T-helper 22 cell (primary cell): ENCODE results near the gene MYCBPAP.

Source experiments
- DNase-seq: peaks from one replicate; pipeline ENCODE4 v3.0.0-alpha.2; 2020; ENCODE audit warnings: low read depth

The MYCBPAP gene

GRCh38 chr17:50539762-50540559, 31.7 kb downstream of the MYCBPAP start:
- DNase-seq, result no peak

- no peak for DNase-seq
Observed at GRCh38 chr17:50540560-50541401, 32.5 kb downstream of the MYCBPAP start.

GRCh38 chr17:50541402-50541715, 33.1 kb downstream of the MYCBPAP start:
- DNase-seq, result no peak

- DNase-seq, result peak; percentile 69
Observed at GRCh38 chr17:50541716-50542688, 33.8 kb downstream of the MYCBPAP start.

GRCh38 chr17:50542795-50543774, 34.8 kb downstream of the MYCBPAP start:
- DNase-seq, result no peak

- no peak for DNase-seq
Observed at GRCh38 chr17:50544516-50544915, 36.3 kb downstream of the MYCBPAP start.

GRCh38 chr17:50545311-50545710, 37.1 kb downstream of the MYCBPAP start:
- no peak for DNase-seq

GRCh38 chr17:50546701-50547034, 38.4 kb downstream of the MYCBPAP start:
- no peak for DNase-seq

- DNase-seq, result peak; percentile 62
Observed at GRCh38 chr17:50547035-50547735, 38.9 kb downstream of the MYCBPAP start, which contains the start of gene SPATA20. TSS of gene SPATA20 (plus strand) at chr17:50547174. CDS start at chr17:50547209, 35 bp downstream.

GRCh38 chr17:50547736-50548083, 39.5 kb downstream of the MYCBPAP start:
- no peak for DNase-seq

GRCh38 chr17:50548831-50549230, 40.6 kb downstream of the MYCBPAP start:
- DNase-seq, result no peak

- no peak for DNase-seq
Observed at GRCh38 chr17:50549256-50549941, 41.2 kb downstream of the MYCBPAP start.

GRCh38 chr17:50549969-50550368, 41.7 kb downstream of the MYCBPAP start:
- no peak for DNase-seq

GRCh38 chr17:50550661-50551432, 42.6 kb downstream of the MYCBPAP start:
- DNase-seq, result no peak

GRCh38 chr17:50551433-50551815, 43.2 kb downstream of the MYCBPAP start:
- no peak for DNase-seq

GRCh38 chr17:50551884-50552283, 43.6 kb downstream of the MYCBPAP start:
- no peak for DNase-seq

- no peak for DNase-seq
Observed at GRCh38 chr17:50554201-50554600, 46.0 kb downstream of the MYCBPAP start.

- DNase-seq, result no peak
Observed at GRCh38 chr17:50556803-50557202, 48.6 kb downstream of the MYCBPAP start.

GRCh38 chr17:50557630-50558029, 49.4 kb downstream of the MYCBPAP start:
- DNase-seq, result no peak
